ENCODE data around the gene MAML2. TPM values are rescaled to one million over a fixed set of nuclear protein-coding genes. Genes with fewer than 3 reads are reported as not detected.

The MAML2 gene
- polyA plus RNA-seq, 3 donors: 28.1 to 29.8 (median 28.8) TPM

GRCh38 chr11:96242971-96243647, 99.9 kb downstream of the MAML2 start:
- DNase-seq: peak; percentile 98

- no peak for DNase-seq
Measured at GRCh38 chr11:96242191-96242847, 100.7 kb downstream of the MAML2 start.

- no peak for DNase-seq
Measured at GRCh38 chr11:96241331-96241841, 101.6 kb downstream of the MAML2 start.

- no peak for DNase-seq
Measured at GRCh38 chr11:96238563-96239135, 104.3 kb downstream of the MAML2 start.

- no peak for DNase-seq
Measured at GRCh38 chr11:96237766-96238266, 105.2 kb downstream of the MAML2 start.

GRCh38 chr11:96235751-96236150, 107.2 kb downstream of the MAML2 start:
- DNase-seq: no peak

GRCh38 chr11:96234866-96235441, 108.0 kb downstream of the MAML2 start:
- DNase-seq: no peak

GRCh38 chr11:96232132-96232531, 110.9 kb downstream of the MAML2 start:
- no peak for DNase-seq

- no peak for DNase-seq
Measured at GRCh38 chr11:96230686-96231085, 112.3 kb downstream of the MAML2 start.

GRCh38 chr11:96229354-96229977, 113.5 kb downstream of the MAML2 start:
- no peak for DNase-seq

GRCh38 chr11:96228910-96229309, 114.1 kb downstream of the MAML2 start:
- DNase-seq: no peak

GRCh38 chr11:96228473-96228891, 114.5 kb downstream of the MAML2 start:
- no peak for DNase-seq

- no peak for DNase-seq
Measured at GRCh38 chr11:96227244-96227643, 115.8 kb downstream of the MAML2 start.

GRCh38 chr11:96223083-96223482, 119.9 kb downstream of the MAML2 start:
- DNase-seq: no peak

- DNase-seq: no peak
Measured at GRCh38 chr11:96222102-96222501, 120.9 kb downstream of the MAML2 start.

GRCh38 chr11:96221244-96222070, 121.5 kb downstream of the MAML2 start:
- no peak for DNase-seq

- no peak for DNase-seq
Measured at GRCh38 chr11:96219981-96220623, 122.9 kb downstream of the MAML2 start.

- no peak for DNase-seq
Measured at GRCh38 chr11:96218901-96219300, 124.1 kb downstream of the MAML2 start.

- no peak for DNase-seq
Measured at GRCh38 chr11:96218006-96218405, 125.0 kb downstream of the MAML2 start.

GRCh38 chr11:96217206-96217605, 125.8 kb downstream of the MAML2 start:
- no peak for DNase-seq

- no peak for DNase-seq
Measured at GRCh38 chr11:96215826-96216225, 127.2 kb downstream of the MAML2 start.

Measured in renal pelvis (tissue), 4 donors.